Fibroblast of skin of right quadriceps (primary cell): ENCODE results near the gene PFDN5.

Experiments used
- DNase-seq: peaks from one replicate; pipeline ENCODE4 v3.0.0-alpha.2; 2013

The PFDN5 gene

DNA sequence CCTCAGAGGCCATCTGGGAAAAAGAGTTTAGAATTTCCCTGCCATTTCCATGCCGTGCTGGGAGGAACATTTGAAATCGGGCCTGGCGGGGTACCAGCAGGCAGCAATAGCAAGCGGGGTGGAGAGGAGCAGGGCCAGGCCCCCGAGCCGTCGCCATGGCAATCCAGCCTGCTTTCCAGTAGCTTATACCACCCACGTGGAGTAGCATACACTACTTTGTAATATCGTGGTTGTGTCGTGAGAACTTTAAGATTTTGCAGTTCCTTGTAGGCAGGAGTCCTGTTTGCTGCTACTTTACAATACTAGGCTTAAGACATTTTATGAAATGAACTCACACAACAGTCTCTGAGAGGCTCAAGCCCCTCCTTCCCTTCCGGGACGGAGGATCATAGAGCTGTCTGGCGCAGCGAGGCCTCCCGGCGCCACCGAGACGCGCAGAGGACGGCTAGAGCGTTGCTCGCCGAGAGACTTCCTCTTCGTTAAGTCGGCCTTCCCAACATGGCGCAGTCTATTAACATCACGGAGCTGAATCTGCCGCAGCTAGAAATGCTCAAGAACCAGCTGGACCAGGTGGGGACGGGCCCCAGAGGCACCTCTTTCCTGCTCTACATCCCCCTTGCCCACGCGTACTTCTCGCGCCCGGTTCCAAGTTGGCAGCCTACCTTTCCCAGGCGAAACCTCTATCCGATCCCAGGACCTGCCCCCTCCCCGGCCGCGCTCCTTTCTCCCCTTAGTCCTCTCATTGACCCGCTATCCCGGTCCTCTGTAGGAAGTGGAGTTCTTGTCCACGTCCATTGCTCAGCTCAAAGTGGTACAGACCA, at the start of gene PFDN5:
TSS of gene PFDN5 (plus strand) at position 473 of the 821 bp plus-strand sequence. CDS start at position 499, 26 bp downstream.
- DNase-seq: peak; percentile 86

DNA sequence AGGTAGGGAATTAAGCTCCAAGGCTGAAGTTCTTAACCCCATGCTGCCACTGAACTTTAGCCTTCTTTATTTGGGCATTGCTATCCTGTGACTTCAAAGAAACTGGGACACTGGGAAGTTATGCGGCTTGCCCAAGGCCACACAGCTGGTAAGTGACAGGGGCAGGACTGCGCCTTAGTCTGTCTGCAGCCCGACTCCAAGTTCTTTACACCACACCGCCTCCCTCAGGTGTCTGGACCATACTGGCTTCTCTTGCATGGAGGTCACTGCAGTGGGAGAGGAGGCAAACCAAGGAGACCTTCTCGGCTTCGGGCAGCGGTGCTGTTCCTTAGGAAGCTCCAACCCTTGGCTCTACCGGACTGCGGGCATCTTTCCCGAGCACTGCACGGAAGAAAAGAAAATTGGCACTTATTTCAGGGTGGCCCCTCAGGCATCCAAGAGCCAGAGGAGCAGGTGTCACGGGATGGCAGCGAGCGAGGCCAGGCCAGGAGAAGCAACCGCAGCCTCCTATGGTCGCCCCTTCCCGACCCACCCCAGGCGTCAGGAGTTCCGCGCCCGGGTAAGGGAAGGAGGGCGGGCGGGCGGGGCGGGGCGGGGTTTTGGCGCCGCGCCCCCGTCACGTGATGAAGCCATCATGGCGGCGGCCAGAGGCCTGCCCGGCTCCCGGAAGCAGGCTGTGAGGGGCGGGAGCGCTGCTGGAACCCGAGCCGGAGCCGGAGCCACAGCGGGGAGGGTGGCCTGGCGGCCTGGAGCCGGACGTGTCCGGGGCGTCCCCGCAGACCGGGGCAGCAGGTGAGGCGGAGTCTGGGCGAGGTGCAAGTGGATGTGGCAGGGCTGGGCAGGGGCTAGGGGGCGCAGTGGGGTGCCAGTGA, 43.6 kb upstream of the PFDN5 start:
- DNase-seq: peak; percentile 71

DNA sequence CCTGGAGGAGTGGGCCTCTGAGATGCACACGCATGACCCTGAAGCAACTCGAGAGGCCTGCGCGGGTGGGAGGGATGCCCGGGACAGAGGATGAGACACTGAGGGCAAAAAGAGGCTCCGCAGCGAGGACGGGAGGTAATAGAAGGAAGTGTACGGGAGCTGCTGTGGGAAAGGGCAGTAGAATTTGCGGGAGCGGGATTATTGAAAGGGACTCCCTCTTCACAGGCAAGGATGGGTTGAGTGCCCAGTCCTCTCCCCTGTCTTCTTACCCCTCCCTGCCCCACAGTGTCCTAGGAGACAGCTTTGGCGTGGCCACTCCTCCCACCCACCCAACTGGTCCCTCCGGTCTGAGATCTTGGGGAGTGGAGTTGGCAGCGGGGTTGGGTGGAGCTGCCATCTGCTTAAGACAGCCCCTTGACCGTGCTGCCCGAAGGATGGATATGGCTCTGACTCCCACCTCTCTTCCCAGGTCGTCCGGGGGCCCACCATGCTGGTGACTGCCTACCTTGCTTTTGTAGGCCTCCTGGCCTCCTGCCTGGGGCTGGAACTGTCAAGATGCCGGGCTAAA, 42.9 kb upstream of the PFDN5 start:
- DNase-seq: no peak

DNA sequence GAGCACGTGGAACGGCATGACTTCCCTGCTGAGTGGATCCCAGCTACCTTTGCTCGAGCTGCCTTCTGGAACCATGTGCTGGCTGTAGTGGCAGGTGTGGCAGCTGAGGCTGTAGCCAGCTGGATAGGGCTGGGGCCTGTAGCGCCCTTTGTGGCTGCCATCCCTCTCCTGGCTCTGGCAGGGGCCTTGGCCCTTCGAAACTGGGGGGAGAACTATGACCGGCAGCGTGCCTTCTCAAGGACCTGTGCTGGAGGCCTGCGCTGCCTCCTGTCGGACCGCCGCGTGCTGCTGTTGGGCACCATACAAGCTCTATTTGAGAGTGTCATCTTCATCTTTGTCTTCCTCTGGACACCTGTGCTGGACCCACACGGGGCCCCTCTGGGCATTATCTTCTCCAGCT, 42.0 kb upstream of the PFDN5 start:
- DNase-seq: no peak

DNA sequence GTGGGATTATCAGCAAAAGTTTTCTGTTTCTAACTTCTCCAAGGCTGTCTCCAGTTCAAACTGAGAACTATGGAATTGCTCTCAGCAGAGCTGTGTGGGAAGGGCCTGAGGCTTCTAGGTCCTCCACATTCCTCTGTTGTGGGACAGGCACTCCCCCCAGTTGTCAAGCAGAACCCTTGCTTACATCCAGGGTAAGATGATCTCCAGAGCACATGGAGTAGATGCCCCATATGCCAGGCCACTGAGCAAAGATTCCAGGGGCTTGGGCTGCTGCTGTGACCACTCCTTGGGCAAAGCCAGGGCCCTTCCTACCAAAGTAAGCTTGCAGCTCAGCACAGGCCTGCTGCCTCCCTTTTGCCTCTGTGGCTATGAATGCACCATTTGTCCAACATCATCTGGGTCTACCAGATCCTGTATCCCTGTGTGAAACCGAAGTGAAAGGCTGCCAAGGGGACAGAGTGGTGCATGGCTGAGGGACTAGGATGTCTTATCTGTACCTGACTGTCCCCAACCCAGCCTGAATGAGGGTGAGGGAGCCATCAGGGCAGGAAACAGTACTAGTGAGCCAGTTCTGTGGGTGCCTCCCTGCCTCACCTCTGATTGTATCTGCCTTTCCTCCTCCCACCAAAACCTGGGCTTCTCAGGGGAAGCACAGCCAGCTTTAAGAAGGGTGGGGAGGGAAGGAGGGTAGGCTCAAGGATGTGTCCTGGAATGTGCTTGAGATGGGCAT, 40.4 kb upstream of the PFDN5 start:
- no peak for DNase-seq

DNA sequence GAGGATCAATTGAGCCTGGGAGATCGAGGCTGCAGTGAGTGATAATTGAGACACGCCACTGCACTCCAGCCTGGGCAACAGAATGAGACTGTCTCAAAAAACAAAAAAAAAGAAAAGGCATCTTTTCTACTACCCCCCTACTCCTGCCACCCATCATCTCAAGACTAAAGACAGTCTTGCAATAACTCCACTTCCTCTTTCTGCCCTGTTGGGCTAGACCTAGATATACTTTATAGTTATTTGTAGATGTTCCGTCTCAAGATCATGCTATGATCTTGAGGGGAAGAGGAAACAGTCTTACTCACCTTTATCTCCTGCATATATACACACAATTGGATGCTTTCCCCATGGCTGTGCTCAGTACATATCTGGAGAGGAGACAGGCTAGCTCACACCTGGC, 39.3 kb upstream of the PFDN5 start:
- no peak for DNase-seq

DNA sequence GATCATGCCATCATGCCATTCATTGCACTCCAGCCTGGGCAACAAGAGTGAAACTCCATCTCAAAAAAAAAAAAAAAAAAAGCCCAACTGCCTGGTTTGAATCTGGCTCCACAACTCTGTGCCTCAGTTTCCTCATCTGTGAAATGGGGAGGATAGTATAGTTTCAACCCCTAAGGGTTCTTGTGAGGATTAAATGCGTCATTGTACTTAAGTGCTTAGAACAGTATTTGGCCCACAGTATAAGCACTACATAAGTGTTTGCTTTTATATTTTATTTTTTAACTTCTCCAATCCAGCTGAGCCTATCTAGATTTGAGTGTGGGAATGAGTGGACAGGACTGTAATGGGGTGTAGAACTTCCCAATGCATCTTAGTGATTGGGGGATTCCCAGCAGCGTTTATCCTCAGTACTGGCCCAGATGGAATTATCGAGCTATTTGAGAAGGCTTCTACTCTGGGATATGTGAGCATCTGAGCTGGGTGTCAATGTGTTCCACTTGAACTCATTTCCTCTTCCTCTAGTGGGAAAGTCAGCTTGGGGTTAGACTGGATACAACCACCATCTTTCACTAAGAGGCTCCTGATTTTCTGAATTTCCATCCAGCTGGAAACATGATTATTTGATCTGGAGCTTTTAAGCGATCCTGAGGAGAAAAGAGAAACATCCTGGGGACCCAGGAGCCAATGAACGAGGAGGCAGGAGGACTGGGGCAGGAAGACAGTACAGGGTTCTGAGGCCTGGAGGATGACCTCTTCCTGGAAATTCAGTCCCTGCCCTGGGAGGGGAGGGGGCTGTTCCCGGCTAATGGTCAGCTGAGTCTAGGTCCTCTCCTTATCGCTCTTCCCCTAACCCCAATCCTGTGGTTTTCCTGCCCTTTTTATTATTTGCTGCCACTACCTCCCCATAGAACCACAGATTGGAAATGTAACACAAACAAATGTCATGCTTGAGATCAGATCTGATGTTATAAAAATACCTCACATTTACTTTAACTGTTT, 36.5 kb upstream of the PFDN5 start:
- DNase-seq: no peak

DNA sequence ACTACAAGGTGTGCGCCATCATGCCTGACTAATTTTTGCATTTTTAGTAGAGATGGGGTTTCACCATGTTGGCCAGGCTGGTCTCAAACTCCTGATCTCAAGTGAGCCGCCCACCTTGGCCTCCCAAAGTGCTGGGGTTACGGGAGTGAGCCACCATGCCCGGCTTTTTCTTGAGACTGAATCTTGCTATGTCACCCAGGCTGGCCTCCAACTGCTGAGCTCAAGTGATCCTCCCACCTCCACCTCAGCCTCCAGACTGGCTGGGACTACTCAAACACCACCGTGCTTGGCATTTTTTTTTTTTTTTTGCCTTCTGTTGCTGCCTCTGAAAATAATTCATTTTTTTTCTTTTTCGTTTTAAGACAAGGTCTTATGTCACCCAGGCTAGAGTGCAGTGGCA, 35.5 kb upstream of the PFDN5 start:
- no peak for DNase-seq

DNA sequence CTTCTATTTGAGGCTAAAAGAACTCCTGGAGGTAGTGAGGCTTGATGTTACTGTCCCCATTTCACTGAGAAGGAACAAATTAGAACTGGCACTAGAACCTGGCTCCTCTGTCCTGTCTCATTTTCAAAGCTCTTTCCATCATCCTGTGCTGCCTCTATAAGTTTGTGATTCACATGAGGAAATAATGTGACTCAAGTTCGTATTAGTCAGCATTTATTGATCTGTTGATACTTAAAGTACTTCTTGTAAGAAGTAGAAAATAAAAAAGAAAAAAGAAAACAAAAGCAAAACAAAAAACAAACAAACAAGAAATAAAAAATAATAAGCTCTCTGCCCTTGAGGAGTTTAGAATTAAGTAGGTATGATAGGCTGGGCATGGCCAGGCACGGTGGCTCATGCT, 29.6 kb upstream of the PFDN5 start:
- no peak for DNase-seq

DNA sequence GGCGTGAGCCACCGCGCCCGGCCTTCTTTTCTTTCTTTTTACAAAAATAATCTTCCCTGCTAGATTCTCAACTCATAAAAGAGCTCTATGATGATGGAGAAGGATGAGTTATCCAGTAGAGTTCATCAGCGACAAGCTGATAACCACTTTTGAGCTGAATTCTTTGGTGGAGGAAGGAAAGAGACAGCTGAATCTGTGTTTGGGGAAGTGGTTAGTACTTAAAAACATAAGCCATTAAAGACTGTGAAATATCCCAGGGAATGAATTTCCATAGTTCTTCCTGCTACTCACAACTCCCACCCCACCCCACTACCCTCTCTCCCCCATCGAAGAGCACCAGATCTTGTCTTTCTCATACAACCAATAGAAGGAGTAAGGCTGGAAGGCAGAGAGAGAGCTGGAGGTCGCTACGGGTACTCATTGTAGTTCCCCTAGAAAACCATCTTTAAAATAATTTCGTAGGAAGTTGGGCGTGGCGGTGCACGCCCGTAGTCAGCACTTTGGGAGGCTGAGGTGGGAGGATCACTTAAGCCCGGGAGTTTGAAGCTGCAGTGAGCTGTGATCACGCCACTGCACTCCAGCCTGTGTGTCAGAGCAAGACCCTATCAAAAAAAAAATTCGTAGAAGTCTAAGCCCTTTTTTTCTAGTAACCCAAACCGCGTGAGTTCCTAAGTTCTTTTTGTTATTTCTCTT, 27.9 kb upstream of the PFDN5 start:
- no peak for DNase-seq

DNA sequence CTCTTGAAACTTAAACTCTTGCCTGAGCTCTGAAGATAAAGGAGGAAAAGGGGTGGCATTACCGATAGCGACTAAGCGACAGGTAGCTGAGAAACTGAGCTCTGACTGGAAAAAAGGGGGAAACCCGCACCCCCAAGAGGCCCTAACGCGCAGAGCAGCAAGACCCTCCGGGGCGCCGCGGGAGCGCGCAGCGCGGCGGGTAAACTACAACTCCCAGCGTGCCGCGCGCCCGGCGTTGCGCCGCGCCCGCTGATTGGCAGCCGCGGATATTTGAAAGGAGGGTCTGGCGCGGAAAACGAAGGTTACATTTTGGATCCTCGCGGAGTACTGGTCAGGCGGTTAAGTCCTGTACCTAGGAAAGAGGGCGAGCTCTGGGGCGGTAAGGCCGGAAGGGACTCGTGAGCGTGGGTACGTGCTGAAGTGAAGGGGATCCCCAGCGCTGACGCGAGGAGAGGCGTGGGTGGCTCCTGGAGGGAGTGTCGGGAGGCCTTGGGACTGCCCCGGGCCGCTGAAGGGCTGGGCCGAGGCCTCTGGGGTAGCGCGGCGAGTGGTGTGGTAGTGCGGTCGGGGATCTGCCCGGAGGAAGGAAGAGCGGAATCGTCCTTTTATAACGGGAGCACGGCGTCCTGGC, 27.2 kb upstream of the PFDN5 start, which contains the start of gene ESPL1:
TSS of gene ESPL1 (plus strand) at position 301 of the 631 bp plus-strand sequence. CDS start 468 bp downstream, outside the sequence.
- DNase-seq: peak; percentile 75

DNA sequence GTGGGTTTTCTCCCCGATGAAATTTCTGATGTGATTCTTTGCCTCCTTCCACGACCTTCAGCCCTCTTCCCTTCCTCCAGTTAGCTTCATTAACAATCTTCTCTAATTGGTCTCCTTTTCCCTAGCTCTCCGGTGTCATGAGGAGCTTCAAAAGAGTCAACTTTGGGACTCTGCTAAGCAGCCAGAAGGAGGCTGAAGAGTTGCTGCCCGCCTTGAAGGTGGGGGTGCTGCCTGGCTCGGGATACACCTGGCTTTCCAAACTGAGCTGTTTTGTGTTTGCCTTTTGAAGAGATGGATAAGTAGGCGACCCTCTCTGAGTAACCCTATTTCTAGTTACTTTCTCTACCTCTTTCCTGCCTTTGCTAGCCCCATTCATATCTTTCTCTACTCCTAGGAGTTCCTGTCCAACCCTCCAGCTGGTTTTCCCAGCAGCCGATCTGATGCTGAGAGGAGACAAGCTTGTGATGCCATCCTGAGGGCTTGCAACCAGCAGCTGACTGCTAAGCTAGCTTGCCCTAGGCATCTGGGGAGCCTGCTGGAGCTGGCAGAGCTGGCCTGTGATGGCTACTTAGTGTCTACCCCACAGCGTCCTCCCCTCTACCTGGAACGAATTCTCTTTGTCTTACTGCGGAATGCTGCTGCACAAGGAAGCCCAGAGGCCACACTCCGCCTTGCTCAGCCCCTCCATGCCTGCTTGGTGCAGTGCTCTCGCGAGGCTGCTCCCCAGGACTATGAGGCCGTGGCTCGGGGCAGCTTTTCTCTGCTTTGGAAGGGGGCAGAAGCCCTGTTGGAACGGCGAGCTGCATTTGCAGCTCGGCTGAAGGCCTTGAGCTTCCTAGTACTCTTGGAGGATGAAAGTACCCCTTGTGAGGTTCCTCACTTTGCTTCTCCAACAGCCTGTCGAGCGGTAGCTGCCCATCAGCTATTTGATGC, 26.4 kb upstream of the PFDN5 start:
- DNase-seq: no peak

DNA sequence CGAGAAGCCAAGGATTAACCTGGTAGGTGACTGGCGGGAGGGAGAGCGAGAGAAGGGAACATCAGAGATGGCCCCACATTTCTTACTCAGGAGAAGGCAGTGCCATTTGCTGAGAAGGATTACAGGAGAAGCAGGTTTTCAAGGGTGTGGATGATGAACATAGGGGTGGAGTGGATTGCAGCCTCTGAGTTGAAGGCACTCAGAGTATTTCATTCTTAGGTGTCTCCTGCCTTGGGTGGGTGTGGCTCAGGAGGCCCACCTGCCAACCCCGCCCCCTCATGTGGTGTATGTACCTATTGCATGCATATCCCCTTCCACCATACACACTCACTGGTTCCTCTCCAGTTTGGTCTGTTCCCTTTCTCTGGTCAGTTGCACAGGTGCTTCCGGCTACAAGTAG, 20.9 kb upstream of the PFDN5 start:
- DNase-seq: no peak

DNA sequence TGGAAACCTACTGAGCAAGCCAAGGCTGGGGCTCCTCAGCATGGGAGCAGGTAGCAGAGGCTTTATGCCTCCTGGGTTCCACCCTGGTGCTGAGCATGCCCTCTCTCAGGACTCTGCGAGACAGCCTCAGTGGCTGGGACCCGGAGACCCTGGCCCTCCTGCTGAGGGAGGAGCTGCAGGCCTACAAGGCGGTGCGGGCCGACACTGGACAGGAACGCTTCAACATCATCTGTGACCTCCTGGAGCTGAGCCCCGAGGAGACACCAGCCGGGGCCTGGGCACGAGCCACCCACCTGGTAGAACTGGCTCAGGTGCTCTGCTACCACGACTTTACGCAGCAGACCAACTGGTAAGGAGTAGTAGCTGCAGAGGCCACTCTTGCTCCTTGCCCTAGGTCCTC, 18.8 kb upstream of the PFDN5 start:
- DNase-seq: no peak

DNA sequence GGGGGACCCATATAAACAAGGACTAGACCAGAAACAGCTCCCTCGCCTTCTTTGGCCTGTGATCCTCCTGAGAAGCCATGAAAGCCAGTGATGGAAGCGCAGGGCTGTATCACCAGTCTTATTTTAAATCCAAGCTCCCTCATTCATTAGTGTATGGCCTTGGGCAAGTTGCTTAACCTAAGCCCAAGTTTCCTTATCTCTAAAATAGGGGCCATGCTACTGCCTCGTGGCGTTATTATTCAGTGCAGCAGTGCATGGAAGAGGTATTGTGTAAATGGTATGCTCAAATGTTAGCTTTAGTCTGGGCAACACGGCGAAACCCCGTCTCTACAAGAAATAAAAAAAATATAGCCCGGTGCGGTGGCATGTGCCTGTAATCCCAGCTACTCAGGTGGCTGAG, 17.4 kb upstream of the PFDN5 start:
- no peak for DNase-seq

DNA sequence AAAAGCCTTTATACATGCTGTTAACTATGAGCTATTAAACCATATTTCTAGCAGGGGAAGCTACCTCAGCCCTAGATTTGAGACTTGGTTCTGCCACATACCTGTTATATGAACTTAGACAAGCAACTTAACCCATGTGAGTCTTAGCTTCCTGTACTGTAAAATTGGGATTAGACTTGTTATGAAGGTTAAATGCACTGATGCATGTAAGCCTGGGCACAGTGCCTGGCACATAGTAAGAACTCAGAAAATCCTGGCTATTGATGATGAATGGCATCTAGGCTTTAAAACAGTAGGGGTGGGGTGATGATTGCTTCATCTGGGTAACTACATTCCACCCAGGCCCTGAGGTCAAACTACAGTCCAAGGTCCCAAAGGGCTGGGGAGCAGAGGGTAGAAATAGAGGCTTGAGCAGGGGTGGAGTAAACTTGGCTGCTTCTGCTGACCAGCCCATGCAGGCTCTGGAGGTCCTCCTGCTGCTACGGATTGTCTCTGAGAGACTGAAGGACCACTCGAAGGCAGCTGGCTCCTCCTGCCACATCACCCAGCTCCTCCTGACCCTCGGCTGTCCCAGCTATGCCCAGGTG, 16.0 kb upstream of the PFDN5 start:
- no peak for DNase-seq

DNA sequence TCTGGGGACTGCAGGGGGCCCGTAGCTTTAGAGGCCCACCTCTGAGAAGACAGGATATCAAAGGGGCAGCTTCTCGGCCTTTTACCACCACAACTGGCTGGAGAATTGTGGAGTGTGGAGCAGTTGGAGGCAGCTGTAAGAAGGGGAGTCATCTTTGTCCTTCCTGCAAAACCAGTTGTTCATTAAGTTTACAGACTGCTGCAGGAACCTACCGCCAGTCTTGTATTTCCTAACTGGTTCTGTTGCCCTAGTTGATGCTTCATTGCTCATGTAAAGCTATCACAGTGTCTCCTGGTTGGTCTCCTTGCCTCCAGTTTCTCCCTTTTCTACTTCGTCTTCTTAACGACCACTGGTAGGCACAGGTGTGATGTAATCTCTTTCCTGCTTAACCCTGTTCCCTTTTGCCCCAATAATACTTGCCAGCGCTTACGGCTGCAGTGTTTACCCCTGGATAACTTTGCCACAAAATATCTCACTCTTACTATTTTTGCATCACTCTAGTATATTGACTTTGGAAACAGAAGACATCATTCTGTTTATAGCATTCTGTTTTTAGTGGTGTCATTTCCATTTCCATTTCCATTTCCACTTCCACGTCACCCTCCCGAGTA, 15.3 kb upstream of the PFDN5 start:
- no peak for DNase-seq

DNA sequence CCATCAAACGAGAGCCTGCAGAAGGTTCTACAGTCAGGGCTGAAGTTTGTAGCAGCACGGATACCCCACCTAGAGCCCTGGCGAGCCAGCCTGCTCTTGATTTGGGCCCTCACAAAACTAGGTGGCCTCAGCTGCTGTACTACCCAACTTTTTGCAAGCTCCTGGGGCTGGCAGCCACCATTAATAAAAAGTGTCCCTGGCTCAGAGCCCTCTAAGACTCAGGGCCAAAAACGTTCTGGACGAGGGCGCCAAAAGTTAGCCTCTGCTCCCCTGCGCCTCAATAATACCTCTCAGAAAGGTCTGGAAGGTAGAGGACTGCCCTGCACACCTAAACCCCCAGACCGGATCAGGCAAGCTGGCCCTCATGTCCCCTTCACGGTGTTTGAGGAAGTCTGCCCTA, 8.9 kb upstream of the PFDN5 start:
- no peak for DNase-seq
